Neural cell (in vitro differentiated cells): Measurements from ENCODE around the gene PTPRK. TPM values are rescaled to one million over a fixed set of nuclear protein-coding genes. Genes with fewer than 3 reads are reported as not detected.

Experiments
- H2AFZ ChIP-seq: fragments of 200-600, 300-800 bp; sonication (generic), shearing (Covaris generic); 2 replicates; pipeline ENCODE4 v1.6.0; 2014; ENCODE audit warnings: low read depth, mild to moderate bottlenecking, antibody characterized with exemption, low read length, moderate library complexity
- H3F3A ChIP-seq: fragments of 200-600 bp; shearing (Covaris generic); 2 replicates; pipeline ENCODE4 v1.6.1; 2016; ENCODE audit warnings: mild to moderate bottlenecking, moderate library complexity, mixed read lengths, antibody characterized with exemption, low read length; ENCODE audit not compliant: insufficient read depth, poor library complexity, severe bottlenecking
- H3K27ac ChIP-seq: fragments of 200-600, 300-800 bp; sonication (generic), shearing (Covaris generic); 2 replicates; pipeline ENCODE4 v1.5.1; 2014; ENCODE audit warnings: mild to moderate bottlenecking, low read length, moderate library complexity
- H3K27me3 ChIP-seq: fragments of 300-800, 200-600 bp; sonication (generic), shearing (Covaris generic); 2 replicates; pipeline ENCODE4 v1.6.0; 2014; ENCODE audit warnings: mild to moderate bottlenecking, low read depth, low read length, moderate library complexity; ENCODE audit not compliant: insufficient read depth
- H3K36me3 ChIP-seq: fragments of 300-800, 200-600 bp; sonication (generic), shearing (Covaris generic); 2 replicates; pipeline ENCODE4 v1.5.1; 2014; ENCODE audit warnings: mild to moderate bottlenecking, antibody characterized with exemption, low read length, moderate library complexity; ENCODE audit not compliant: insufficient read depth
- H3K4me2 ChIP-seq: fragments of 300-800, 200-600 bp; sonication (generic), shearing (Covaris generic); 2 replicates; pipeline ENCODE4 v1.6.0; 2014; ENCODE audit warnings: mild to moderate bottlenecking, low read length
- H3K4me3 ChIP-seq: fragments of 300-800, 200-600 bp; sonication (generic), shearing (Covaris generic); 2 replicates; pipeline ENCODE4 v1.5.1; 2014; ENCODE audit warnings: mild to moderate bottlenecking, low read length, moderate library complexity
- H3K79me2 ChIP-seq: fragments of 200-600 bp; shearing (Covaris generic); replicated peaks from 2 replicates; pipeline ENCODE4 v1.6.0; 2014; ENCODE audit warnings: mild to moderate bottlenecking, low read length, moderate library complexity; ENCODE audit not compliant: insufficient read depth
- H3K9ac ChIP-seq: fragments of 300-800, 200-600 bp; sonication (generic), shearing (Covaris generic); 2 replicates; pipeline ENCODE4 v1.6.1; 2016; ENCODE audit warnings: mild to moderate bottlenecking, low read length, mixed read lengths
- H3K9me2 ChIP-seq: fragments of 200-600 bp; shearing (Covaris generic); 2 replicates; pipeline ENCODE4 v1.6.1; 2016; ENCODE audit warnings: mild to moderate bottlenecking, low read length, mixed read lengths; ENCODE audit not compliant: insufficient read depth
- H3K9me3 ChIP-seq: fragments of 200-600, 300-800 bp; sonication (generic), shearing (Covaris generic); 2 replicates; pipeline ENCODE4 v1.6.1; 2016; ENCODE audit warnings: mild to moderate bottlenecking, mixed run types, low read length, moderate library complexity, mixed read lengths
- H4K20me1 ChIP-seq: fragments of 200-600 bp; shearing (Covaris generic); 2 replicates; pipeline ENCODE4 v1.6.1; 2016; ENCODE audit warnings: mild to moderate bottlenecking, mixed run types; ENCODE audit not compliant: insufficient read depth
- EP300 ChIP-seq: fragments of 450-650 bp; conservative IDR thresholded peaks from 2 replicates; pipeline ENCODE4 v1.6.1; 2014; ENCODE audit warnings: antibody characterized with exemption, mild to moderate bottlenecking, moderate library complexity; ENCODE audit not compliant: poor library complexity, severe bottlenecking
- EZH2 ChIP-seq: fragments of 200-600, 300-800 bp; shearing (Covaris generic), sonication (generic); IDR thresholded peaks from 2 replicates; pipeline ENCODE4 v1.6.1; 2014; ENCODE audit warnings: antibody characterized with exemption, low read length, borderline replicate concordance, mild to moderate bottlenecking; ENCODE audit not compliant: insufficient read depth, poor library complexity, severe bottlenecking
- MXI1 ChIP-seq: fragments of 450-650 bp; conservative IDR thresholded peaks from 2 replicates; pipeline ENCODE4 v1.6.1; 2014; ENCODE audit warnings: antibody characterized with exemption, mild to moderate bottlenecking; ENCODE audit not compliant: poor library complexity, severe bottlenecking
- POLR2AphosphoS5 ChIP-seq: IDR thresholded peaks from 2 replicates; pipeline ENCODE4 v1.6.1; 2012
- RAD21 ChIP-seq: fragments of 450-650 bp; conservative IDR thresholded peaks from 2 replicates; pipeline ENCODE4 v1.6.1; 2014; ENCODE audit warnings: antibody characterized with exemption, mild to moderate bottlenecking, moderate library complexity
- SMC3 ChIP-seq: fragments of 450-650 bp; conservative IDR thresholded peaks from 2 replicates; pipeline ENCODE4 v1.6.1; 2014; ENCODE audit warnings: antibody characterized with exemption, mild to moderate bottlenecking, moderate library complexity; ENCODE audit not compliant: poor library complexity
- TAF1 ChIP-seq: IDR thresholded peaks from 2 replicates; pipeline ENCODE4 v1.6.1; 2012; ENCODE audit warnings: low read depth
- polyA plus RNA-seq: library from polyadenylated mRNA; depleted of rRNA; stranded (reverse); fragments of >200 nt; gene quantifications from 2 replicates; pipeline ENCODE4 v1.2.3, GENCODE V29; 2014
- TF ChIP-seq, protein P1 (sequence below): IDR thresholded peaks from 2 replicates; pipeline ENCODE4 v1.6.1; 2012; ENCODE audit warnings: borderline replicate concordance
- TF ChIP-seq, protein P2 (sequence below): fragments of 450-650 bp; IDR thresholded peaks from 2 replicates; pipeline ENCODE4 v1.5.1; 2014; ENCODE audit warnings: antibody characterized with exemption, mild to moderate bottlenecking, moderate library complexity; ENCODE audit not compliant: poor library complexity, severe bottlenecking

The PTPRK gene
- polyA plus RNA-seq, 1 donor from 2014 or later = 10.4 TPM

DNA sequence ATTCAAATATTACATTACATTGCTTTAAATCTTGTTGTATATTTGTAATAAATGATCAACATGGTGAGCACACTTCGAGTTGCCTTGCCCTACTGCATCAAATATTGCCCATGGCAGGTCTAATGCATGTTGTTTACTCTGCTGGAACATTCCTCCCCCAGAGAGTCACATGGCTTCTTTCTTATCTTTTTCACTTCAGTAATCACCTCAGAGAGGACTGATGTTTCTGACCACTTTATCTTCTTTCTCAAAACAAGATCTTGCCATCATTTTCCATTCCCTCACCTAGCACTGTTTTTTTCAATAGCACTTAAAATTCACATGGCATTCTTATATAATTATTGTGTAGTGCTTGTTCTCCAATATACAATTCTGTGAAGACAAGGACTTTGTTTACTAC is 376.1 kb downstream of the PTPRK start:
- no peaks in the 10 kb centered on the region for H4K20me1 ChIP-seq
- TF ChIP-seq, protein P1, sequence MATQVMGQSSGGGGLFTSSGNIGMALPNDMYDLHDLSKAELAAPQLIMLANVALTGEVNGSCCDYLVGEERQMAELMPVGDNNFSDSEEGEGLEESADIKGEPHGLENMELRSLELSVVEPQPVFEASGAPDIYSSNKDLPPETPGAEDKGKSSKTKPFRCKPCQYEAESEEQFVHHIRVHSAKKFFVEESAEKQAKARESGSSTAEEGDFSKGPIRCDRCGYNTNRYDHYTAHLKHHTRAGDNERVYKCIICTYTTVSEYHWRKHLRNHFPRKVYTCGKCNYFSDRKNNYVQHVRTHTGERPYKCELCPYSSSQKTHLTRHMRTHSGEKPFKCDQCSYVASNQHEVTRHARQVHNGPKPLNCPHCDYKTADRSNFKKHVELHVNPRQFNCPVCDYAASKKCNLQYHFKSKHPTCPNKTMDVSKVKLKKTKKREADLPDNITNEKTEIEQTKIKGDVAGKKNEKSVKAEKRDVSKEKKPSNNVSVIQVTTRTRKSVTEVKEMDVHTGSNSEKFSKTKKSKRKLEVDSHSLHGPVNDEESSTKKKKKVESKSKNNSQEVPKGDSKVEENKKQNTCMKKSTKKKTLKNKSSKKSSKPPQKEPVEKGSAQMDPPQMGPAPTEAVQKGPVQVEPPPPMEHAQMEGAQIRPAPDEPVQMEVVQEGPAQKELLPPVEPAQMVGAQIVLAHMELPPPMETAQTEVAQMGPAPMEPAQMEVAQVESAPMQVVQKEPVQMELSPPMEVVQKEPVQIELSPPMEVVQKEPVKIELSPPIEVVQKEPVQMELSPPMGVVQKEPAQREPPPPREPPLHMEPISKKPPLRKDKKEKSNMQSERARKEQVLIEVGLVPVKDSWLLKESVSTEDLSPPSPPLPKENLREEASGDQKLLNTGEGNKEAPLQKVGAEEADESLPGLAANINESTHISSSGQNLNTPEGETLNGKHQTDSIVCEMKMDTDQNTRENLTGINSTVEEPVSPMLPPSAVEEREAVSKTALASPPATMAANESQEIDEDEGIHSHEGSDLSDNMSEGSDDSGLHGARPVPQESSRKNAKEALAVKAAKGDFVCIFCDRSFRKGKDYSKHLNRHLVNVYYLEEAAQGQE = no peak
- TF ChIP-seq EZH2 (no peak), EP300 (no peak), TAF1 (no peak), MXI1 (no peak), SMC3 (no peak), RAD21 (no peak), POLR2AphosphoS5 (no peak)
- TF ChIP-seq, protein P2, sequence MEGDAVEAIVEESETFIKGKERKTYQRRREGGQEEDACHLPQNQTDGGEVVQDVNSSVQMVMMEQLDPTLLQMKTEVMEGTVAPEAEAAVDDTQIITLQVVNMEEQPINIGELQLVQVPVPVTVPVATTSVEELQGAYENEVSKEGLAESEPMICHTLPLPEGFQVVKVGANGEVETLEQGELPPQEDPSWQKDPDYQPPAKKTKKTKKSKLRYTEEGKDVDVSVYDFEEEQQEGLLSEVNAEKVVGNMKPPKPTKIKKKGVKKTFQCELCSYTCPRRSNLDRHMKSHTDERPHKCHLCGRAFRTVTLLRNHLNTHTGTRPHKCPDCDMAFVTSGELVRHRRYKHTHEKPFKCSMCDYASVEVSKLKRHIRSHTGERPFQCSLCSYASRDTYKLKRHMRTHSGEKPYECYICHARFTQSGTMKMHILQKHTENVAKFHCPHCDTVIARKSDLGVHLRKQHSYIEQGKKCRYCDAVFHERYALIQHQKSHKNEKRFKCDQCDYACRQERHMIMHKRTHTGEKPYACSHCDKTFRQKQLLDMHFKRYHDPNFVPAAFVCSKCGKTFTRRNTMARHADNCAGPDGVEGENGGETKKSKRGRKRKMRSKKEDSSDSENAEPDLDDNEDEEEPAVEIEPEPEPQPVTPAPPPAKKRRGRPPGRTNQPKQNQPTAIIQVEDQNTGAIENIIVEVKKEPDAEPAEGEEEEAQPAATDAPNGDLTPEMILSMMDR = no peak
- H3F3A ChIP-seq = no peaks in the 10 kb centered on the region
- H3K4me2 ChIP-seq = no peak overlapping the region
- no peaks in the 10 kb centered on the region for H3K27me3 ChIP-seq
- no peaks in the 10 kb centered on the region for H3K36me3 ChIP-seq
- no peak overlapping the region for H3K9ac ChIP-seq
- no peaks in the 10 kb centered on the region for H3K9me2 ChIP-seq
- H3K27ac ChIP-seq = no peak overlapping the region
- H3K79me2 ChIP-seq = no peaks in the 10 kb centered on the region
- H3K4me3 ChIP-seq = no peak overlapping the region
- H2AFZ ChIP-seq = no peak overlapping the region
- no peaks in the 10 kb centered on the region for H3K9me3 ChIP-seq

DNA sequence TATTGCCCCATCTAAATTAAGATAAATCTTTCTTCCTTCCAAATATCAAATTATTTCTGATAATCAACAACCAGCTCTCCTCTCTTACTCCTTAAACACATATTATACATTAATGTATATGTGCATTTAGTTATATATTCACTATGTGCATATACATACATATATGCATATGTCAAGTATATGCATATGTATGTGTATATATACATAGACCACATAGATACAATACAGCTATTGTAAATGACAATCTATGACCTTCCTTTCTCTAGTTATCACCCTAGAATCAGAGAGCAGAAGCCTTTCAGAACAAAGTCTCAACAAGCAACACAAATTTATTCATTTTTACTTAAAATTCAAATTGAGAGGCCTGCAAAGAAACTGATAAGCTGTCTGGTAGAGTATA is 378.5 kb downstream of the PTPRK start:
- no peak overlapping the region for H3K27ac ChIP-seq
- TF ChIP-seq, protein P2 = no peak
- TF ChIP-seq, protein P1 = no peak
- TF ChIP-seq RAD21 (no peak), EZH2 (no peak), SMC3 (no peak), MXI1 (no peak), TAF1 (no peak), EP300 (no peak), POLR2AphosphoS5 (no peak)
- H3K27me3 ChIP-seq = no peaks in the 10 kb centered on the region
- no peaks in the 10 kb centered on the region for H4K20me1 ChIP-seq
- H3K79me2 ChIP-seq = no peaks in the 10 kb centered on the region
- H3K4me3 ChIP-seq = no peak overlapping the region
- no peak overlapping the region for H3K4me2 ChIP-seq
- no peaks in the 10 kb centered on the region for H3K36me3 ChIP-seq
- no peaks in the 10 kb centered on the region for H3F3A ChIP-seq
- no peaks in the 10 kb centered on the region for H3K9me3 ChIP-seq
- H3K9ac ChIP-seq = no peak overlapping the region
- no peaks in the 10 kb centered on the region for H3K9me2 ChIP-seq
- H2AFZ ChIP-seq = no peak overlapping the region
